ENCODE data around the gene ZFAND2A. TPM values are rescaled to one million over a fixed set of nuclear protein-coding genes. Genes with fewer than 3 reads are reported as not detected.

Gene ZFAND2A
- total RNA-seq, 2 experiments from 2014 or later: 92.3 to 92.5 TPM

DNA sequence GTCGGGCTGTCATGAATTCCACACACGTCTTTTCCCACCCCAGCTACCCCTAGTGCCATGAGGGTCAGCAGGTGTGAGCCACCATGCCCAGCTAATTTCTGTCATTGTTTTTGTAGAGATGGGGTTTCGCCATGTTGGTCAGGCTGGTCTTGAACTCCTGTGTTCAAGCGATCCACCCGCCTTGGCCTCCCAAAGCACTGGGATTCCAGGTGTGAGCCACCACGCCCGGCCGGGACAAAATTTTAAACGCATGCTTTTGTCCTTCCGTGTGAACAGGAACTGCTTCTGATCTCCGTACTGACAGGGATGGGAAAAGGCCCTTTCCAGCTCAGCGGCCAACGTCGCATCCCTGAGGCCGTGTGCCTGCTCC is 15.6 kb upstream of the ZFAND2A start:
- ChIA-PET POLR2A (interaction anchor here (1.5 kb wide), 1 partner anchor 16 kb away, joined by 5 read pairs; the partner anchor contains the start of gene ZFAND2A), CTCF (interaction anchor here (0.6 to 2.5 kb wide), 7 partner anchors 16 to 1357 kb away, joined by 3 to 10 read pairs (median 4); partner anchors contain the start of gene ZFAND2A)
- peaks cover 20% of the 10 kb centered on the region for H3K27me3 Mint-ChIP-seq
- Histone ChIP-seq H3K27ac (ENCODE audit: low read depth in 1 of 2, low read length in 2 of 2) (no peak overlapping the region), H3K27me3 (ENCODE audit: control insufficient read depth in 1 of 2, insufficient read depth in 2 of 2, low read length in 2 of 2) (peaks cover 0 to 3% of the 10 kb centered on the region in 2 experiments), H3K36me3 (ENCODE audit: insufficient read depth, low read length) (no peaks in the 10 kb centered on the region), H3K9me3 (ENCODE audit: control insufficient read depth in 1 of 2, insufficient read depth in 1 of 2, low read length in 2 of 2) (no peaks in the 10 kb centered on the region), H3K4me3 (ENCODE audit: low read length) (no peak overlapping the region), H3K4me1 (ENCODE audit: insufficient read depth, low read length) (peaks cover 19% of the 10 kb centered on the region)
- H3K4me1 Mint-ChIP-seq (ENCODE audit: low read depth): peaks cover 13% of the 10 kb centered on the region
- DNase-seq (no peak), ATAC-seq (ENCODE audit: poor library complexity) (no peak)
- intact Hi-C loops (cut with DNase I, micrococcal nuclease): no loop called here
- no peak overlapping the region for H3K4me3 Mint-ChIP-seq
- TF ChIP-seq, protein P1, sequence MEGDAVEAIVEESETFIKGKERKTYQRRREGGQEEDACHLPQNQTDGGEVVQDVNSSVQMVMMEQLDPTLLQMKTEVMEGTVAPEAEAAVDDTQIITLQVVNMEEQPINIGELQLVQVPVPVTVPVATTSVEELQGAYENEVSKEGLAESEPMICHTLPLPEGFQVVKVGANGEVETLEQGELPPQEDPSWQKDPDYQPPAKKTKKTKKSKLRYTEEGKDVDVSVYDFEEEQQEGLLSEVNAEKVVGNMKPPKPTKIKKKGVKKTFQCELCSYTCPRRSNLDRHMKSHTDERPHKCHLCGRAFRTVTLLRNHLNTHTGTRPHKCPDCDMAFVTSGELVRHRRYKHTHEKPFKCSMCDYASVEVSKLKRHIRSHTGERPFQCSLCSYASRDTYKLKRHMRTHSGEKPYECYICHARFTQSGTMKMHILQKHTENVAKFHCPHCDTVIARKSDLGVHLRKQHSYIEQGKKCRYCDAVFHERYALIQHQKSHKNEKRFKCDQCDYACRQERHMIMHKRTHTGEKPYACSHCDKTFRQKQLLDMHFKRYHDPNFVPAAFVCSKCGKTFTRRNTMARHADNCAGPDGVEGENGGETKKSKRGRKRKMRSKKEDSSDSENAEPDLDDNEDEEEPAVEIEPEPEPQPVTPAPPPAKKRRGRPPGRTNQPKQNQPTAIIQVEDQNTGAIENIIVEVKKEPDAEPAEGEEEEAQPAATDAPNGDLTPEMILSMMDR (IDR thresholded peaks at IDR 0.05): no peak
- H3K36me3 Mint-ChIP-seq (ENCODE audit: low read depth): no peaks in the 10 kb centered on the region
- no peaks in the 10 kb centered on the region for H3K9me3 Mint-ChIP-seq
- H3K27ac Mint-ChIP-seq: no peak overlapping the region

DNA sequence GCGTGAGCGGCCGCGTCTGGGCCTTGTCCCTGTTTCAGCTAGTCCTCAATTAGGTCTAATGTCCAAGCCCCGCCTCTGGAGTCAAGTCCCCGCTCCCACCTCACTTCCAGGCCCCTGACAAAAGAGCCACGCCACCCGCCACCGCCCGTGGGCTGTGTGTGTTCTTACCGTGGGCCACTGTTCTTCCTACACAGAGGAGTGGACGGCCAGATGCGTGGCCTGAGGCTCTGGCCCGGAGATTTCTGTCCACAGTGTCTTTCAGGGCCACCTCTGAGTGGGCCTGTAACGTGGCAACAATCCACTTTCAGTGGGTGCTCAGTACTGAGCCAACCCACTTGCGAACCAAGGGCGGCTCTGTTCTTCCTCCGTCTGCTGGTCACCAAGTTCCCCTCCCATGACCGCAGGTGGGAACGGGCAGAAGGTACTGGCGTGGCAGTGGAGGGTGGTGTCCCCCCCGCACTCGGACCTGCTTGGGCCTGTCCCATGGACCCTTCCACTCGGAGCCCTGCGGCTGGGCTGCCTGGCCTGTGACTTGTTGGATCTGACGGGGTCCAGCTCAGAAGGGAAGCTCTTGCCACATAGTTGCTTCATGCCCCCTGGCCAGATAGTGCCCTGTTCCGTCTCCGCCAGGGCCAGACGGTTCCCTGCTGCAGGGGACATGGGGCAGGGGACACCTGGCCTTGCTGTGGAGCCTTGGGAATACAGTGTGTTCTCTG is 15.0 kb upstream of the ZFAND2A start:
- H3K4me1 Mint-ChIP-seq (ENCODE audit: low read depth): peaks cover 15% of the 10 kb centered on the region
- H3K4me3 ChIP-seq (ENCODE audit: low read length): no peak overlapping the region
- TF ChIP-seq, protein P1 (IDR thresholded peaks at IDR 0.05): no peak
- POLR2A ChIA-PET: interaction anchor here (1.5 kb wide), 1 partner anchor 15 kb away, joined by 5 read pairs; the partner anchor contains the start of gene ZFAND2A
- intact Hi-C loops (cut with DNase I, micrococcal nuclease): loop anchor here in 1 of 2 experiments (5.0 kb wide), 1 partner anchor 38 kb away; a partner anchor contains a TSS
- no peaks in the 10 kb centered on the region for H3K9me3 Mint-ChIP-seq
- H3K27me3 Mint-ChIP-seq: peaks cover 16% of the 10 kb centered on the region
- H3K9me3 ChIP-seq (ENCODE audit: control insufficient read depth in 1 of 2, insufficient read depth in 1 of 2, low read length in 2 of 2): no peaks in the 10 kb centered on the region
- CTCF ChIA-PET: interaction anchor here (1.0 to 2.5 kb wide), 4 partner anchors 21 to 182 kb away, joined by 3 to 10 read pairs (median 6); no protein-coding TSS in a partner anchor
- ATAC-seq (ENCODE audit: poor library complexity): no peak
- H3K36me3 Mint-ChIP-seq (ENCODE audit: low read depth): no peaks in the 10 kb centered on the region
- H3K4me1 ChIP-seq (ENCODE audit: insufficient read depth, low read length): peaks cover 24% of the 10 kb centered on the region
- H3K36me3 ChIP-seq (ENCODE audit: insufficient read depth, low read length): no peaks in the 10 kb centered on the region
- no peak overlapping the region for H3K4me3 Mint-ChIP-seq
- DNase-seq: no peak
- peaks cover 0 to 3% of the 10 kb centered on the region in 2 experiments for H3K27me3 ChIP-seq (ENCODE audit: control insufficient read depth in 1 of 2, insufficient read depth in 2 of 2, low read length in 2 of 2)
- H3K27ac ChIP-seq (ENCODE audit: low read depth in 1 of 2, low read length in 2 of 2): no peak overlapping the region
- H3K27ac Mint-ChIP-seq: no peak overlapping the region

DNA sequence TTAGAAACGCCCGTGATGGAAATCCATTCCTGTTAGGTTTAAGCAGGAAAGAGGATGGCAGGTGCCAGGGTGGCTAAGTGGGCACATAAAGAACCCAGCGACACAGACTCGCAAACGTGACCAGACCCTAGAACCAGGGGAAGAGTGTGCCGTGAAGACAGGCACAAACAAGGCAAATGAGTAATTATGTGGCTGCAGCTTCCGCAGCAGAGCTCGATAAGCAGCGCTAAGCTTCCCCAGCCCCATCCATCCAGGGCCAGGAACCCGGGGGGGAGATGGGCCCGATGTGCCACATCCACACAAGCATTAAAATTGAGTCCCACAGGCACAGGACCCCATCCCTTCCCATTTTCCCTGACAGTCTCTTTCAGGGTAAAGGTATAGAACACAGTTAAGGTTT is 14.0 kb upstream of the ZFAND2A start:
- H3K9me3 ChIP-seq (ENCODE audit: control insufficient read depth in 1 of 2, insufficient read depth in 1 of 2, low read length in 2 of 2): no peaks in the 10 kb centered on the region
- no peak overlapping the region for H3K4me3 ChIP-seq (ENCODE audit: low read length)
- Mint-ChIP-seq H3K36me3 (ENCODE audit: low read depth) (no peaks in the 10 kb centered on the region), H3K27ac (no peak overlapping the region), H3K9me3 (no peaks in the 10 kb centered on the region), H3K4me1 (ENCODE audit: low read depth) (peaks cover 24% of the 10 kb centered on the region), H3K4me3 (no peak overlapping the region), H3K27me3 (peaks cover 11% of the 10 kb centered on the region)
- POLR2A ChIA-PET: no interaction called here
- H3K4me1 ChIP-seq (ENCODE audit: insufficient read depth, low read length): peaks cover 34% of the 10 kb centered on the region
- DNase-seq: no peak
- no peak overlapping the region for H3K27ac ChIP-seq (ENCODE audit: low read depth in 1 of 2, low read length in 2 of 2)
- intact Hi-C loops (cut with DNase I, micrococcal nuclease): loop anchor here in 1 of 2 experiments (5.0 kb wide), 1 partner anchor 37 kb away; a partner anchor contains a TSS
- CTCF ChIA-PET: interaction anchor here (1.2 kb wide), 1 partner anchor 181 kb away, joined by 3 read pairs; no protein-coding TSS in a partner anchor
- no peaks in the 10 kb centered on the region for H3K36me3 ChIP-seq (ENCODE audit: insufficient read depth, low read length)
- TF ChIP-seq, protein P1 (IDR thresholded peaks at IDR 0.05): no peak
- ATAC-seq (ENCODE audit: poor library complexity): no peak
- H3K27me3 ChIP-seq (ENCODE audit: control insufficient read depth in 1 of 2, insufficient read depth in 2 of 2, low read length in 2 of 2): peaks cover 0 to 3% of the 10 kb centered on the region in 2 experiments

Data from CD4-positive, alpha-beta T cell (primary cell).